ENCODE measurements around the gene CCT5. TPM values are rescaled to one million over a fixed set of nuclear protein-coding genes. Genes with fewer than 3 reads are reported as not detected.
A peak's percentile ranks its signal among the peaks of the same experiment; 100 is the strongest.

The CCT5 gene
- total RNA-seq = 10 to 100 TPM; 62.2 to 88.0 (median 73.5) TPM
- total RNA-seq (2013) = 191 TPM

DNA sequence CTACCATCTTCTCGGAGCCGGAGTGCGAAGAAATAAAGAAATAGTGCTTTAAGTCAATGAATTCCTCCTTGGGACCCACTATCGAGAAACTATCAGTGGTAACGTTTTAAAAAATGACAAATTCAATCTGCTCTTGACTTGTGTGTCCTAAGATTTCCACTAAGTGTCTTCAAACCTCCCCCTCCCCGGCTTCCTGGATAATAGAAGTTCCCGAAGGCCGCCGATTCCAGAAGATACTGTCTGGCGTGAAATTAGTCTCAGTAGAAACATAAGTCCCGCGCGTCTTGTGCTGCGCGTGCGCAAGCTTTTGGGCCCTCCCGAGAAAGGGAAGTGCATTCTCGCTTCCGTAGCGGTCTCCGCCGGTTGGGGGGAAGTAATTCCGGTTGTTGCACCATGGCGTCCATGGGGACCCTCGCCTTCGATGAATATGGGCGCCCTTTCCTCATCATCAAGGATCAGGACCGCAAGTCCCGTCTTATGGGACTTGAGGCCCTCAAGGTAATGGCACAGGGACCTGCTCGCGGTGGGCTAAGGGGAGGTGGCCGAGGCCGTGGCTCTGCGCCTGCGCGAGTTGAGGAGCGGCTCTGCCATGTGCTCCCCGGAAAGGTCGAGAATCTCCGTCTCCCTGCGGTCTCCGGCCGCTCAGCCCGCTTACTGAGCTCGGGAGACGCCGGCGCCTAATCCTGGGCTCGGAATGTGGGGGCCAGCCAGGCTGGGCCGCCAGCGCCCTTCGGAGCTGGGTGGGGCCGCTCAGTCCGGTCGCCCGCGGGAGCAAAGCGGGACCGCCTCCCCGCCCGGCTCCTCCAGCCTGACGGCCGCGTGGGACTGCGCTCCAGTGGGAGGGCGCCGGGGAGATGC lies at the start of gene CCT5:
Gene CCT5 (plus strand): TSS at position 333 of the 858 bp plus-strand sequence. CDS start 61 bp downstream, at position 394.
- Histone ChIP-seq H3K4me1 (ENCODE audit: control insufficient read depth, insufficient read depth, low read length) (peaks cover 24% of the 10 kb centered on the region), H3K27me3 (ENCODE audit: control insufficient read depth, insufficient read depth, low read length) (no peaks in the 10 kb centered on the region), H3K4me3 (ENCODE audit: low read length) (peak within 1 kb of the TSS; percentile 90), H3K36me3 (ENCODE audit: control insufficient read depth, insufficient read depth, low read length) (peaks cover 7% of the 10 kb centered on the region), H3K27ac (ENCODE audit: low read length) (peak within 1 kb of the TSS; percentile 95), H3K9me3 (ENCODE audit: control insufficient read depth, insufficient read depth, low read length) (no peaks in the 10 kb centered on the region)
- peak within 1 kb of the TSS; percentile 99 for H3K27ac Mint-ChIP-seq
- intact Hi-C loops (cut with micrococcal nuclease) = loop anchor here (1.0 to 10.0 kb wide), 2 partner anchors 103 to 515 kb away; partner anchors contain the start of genes DAP and MARCHF6
- DNase-seq (peak; percentile 88 to 98), ATAC-seq (peak; percentile 85 to 93 (median 85))
- peaks cover 45 to 53% of the 10 kb centered on the region in 2 donors for H3K4me1 Mint-ChIP-seq
- no peaks in the 10 kb centered on the region for H3K27me3 Mint-ChIP-seq (ENCODE audit: low read depth in 2 of 2)
- H3K4me3 Mint-ChIP-seq = peak within 1 kb of the TSS; percentile 97
- H3K9me3 Mint-ChIP-seq = no peaks in the 10 kb centered on the region
- H3K36me3 Mint-ChIP-seq = peaks cover 4% of the 10 kb centered on the region
- TF ChIP-seq, protein P1, sequence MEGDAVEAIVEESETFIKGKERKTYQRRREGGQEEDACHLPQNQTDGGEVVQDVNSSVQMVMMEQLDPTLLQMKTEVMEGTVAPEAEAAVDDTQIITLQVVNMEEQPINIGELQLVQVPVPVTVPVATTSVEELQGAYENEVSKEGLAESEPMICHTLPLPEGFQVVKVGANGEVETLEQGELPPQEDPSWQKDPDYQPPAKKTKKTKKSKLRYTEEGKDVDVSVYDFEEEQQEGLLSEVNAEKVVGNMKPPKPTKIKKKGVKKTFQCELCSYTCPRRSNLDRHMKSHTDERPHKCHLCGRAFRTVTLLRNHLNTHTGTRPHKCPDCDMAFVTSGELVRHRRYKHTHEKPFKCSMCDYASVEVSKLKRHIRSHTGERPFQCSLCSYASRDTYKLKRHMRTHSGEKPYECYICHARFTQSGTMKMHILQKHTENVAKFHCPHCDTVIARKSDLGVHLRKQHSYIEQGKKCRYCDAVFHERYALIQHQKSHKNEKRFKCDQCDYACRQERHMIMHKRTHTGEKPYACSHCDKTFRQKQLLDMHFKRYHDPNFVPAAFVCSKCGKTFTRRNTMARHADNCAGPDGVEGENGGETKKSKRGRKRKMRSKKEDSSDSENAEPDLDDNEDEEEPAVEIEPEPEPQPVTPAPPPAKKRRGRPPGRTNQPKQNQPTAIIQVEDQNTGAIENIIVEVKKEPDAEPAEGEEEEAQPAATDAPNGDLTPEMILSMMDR (IDR thresholded peaks at IDR 0.05) = no peak
- under 1% methylated on average over 67 of the region's 67 CpGs for WGBS (ENCODE audit: insufficient coverage)

DNA sequence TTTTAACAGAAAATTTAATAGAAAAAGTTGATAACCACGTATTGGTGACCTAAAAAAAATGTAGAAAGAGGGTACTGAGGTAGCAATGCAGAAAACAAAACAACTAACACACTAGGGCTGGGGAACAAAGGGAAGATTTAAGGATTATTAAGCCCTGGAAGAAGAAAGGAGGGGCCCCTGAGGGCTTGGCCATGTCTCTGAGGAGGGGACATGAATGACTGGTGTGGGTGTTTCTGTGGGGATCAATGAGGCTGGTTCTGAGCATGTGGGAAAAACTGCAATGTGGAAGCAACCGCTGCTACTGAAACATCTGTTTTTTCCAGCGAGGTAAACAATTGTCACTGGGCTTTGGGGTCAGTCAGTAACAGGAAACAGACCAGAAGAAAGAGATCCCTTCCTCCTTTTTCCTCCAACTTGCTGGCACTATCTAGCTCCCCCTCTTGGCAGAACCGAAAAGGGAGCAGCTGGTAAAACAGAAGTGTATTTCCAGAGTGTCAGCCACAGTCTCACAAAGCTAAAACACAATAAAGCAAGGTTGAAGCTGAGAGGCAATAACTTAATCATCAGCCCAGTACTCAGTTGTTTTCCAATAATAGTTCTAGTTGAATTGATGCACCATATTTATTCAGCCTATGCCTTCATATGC lies 48.7 kb upstream of the CCT5 start:
- H3K27ac ChIP-seq (ENCODE audit: low read length) = no peak overlapping the region
- peaks cover 8% of the 10 kb centered on the region for H3K9me3 ChIP-seq (ENCODE audit: control insufficient read depth, insufficient read depth, low read length)
- TF ChIP-seq, protein P1 (IDR thresholded peaks at IDR 0.05) = no peak
- intact Hi-C loops (cut with micrococcal nuclease) = no loop called here
- no peaks in the 10 kb centered on the region for H3K4me1 ChIP-seq (ENCODE audit: control insufficient read depth, insufficient read depth, low read length)
- H3K4me3 Mint-ChIP-seq = no peak overlapping the region
- ATAC-seq (no peak), DNase-seq (no peak)
- H3K4me3 ChIP-seq (ENCODE audit: low read length) = no peak overlapping the region
- H3K36me3 Mint-ChIP-seq = peaks cover 5% of the 10 kb centered on the region
- 51% methylated on average over 3 of the region's 4 CpGs for WGBS (ENCODE audit: insufficient coverage)
- H3K27ac Mint-ChIP-seq = no peak overlapping the region
- H3K36me3 ChIP-seq (ENCODE audit: control insufficient read depth, insufficient read depth, low read length) = no peaks in the 10 kb centered on the region
- H3K27me3 ChIP-seq (ENCODE audit: control insufficient read depth, insufficient read depth, low read length) = no peaks in the 10 kb centered on the region
- H3K27me3 Mint-ChIP-seq (ENCODE audit: low read depth in 2 of 2) = no peaks in the 10 kb centered on the region
- H3K4me1 Mint-ChIP-seq = no peaks in the 10 kb centered on the region
- H3K9me3 Mint-ChIP-seq = peaks cover 6 to 9% of the 10 kb centered on the region in 2 donors

DNA sequence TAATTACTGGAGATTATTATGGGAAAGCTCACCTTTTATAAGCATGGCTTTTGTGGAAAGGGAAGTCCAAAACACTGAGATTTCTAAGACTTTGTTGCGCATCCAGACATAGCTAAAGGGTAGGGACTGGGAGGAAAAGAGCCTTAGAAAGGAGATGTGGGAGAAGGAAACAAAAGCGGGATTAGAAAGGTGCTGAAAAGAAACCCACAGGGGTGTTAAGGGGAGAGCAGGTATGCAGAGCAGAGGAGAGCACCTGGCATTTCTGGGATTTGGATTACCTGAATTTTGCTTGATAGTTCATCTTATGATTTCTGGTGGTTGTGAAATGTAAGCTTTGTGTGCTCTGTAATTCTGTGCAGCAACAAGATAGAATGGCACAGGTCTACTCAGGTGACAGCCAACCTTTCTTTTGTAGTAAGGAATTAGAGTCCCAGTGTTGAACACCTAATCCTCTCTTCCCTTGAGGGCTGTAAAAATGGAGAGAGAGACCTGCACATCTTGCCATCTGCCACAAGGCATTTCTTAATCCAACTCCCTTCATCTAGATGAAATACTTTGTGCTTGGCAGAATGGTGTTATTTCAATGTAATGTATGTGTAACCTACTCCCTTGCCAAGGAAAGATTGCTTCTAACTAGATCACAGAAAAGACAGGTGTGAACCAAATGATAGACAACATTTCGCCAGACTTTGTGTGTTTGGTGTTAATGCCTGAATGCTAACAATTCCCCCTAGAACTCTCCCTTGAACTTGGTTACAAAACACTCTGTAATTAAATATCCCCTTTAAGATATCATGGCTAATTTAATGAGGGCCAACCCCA lies 47.8 kb upstream of the CCT5 start:
- Mint-ChIP-seq H3K36me3 (peaks cover 5% of the 10 kb centered on the region), H3K27ac (no peak overlapping the region), H3K9me3 (peaks cover 3 to 9% of the 10 kb centered on the region in 2 donors), H3K27me3 (ENCODE audit: low read depth in 2 of 2) (no peaks in the 10 kb centered on the region), H3K4me3 (no peak overlapping the region), H3K4me1 (no peaks in the 10 kb centered on the region)
- Histone ChIP-seq H3K27ac (ENCODE audit: low read length) (no peak overlapping the region), H3K4me3 (ENCODE audit: low read length) (no peak overlapping the region), H3K9me3 (ENCODE audit: control insufficient read depth, insufficient read depth, low read length) (peaks cover 6% of the 10 kb centered on the region), H3K4me1 (ENCODE audit: control insufficient read depth, insufficient read depth, low read length) (no peaks in the 10 kb centered on the region), H3K27me3 (ENCODE audit: control insufficient read depth, insufficient read depth, low read length) (no peaks in the 10 kb centered on the region), H3K36me3 (ENCODE audit: control insufficient read depth, insufficient read depth, low read length) (no peaks in the 10 kb centered on the region)
- over 99% methylated on average over 3 of the region's 3 CpGs for whole genome bisulfite sequencing (ENCODE audit: insufficient coverage)
- intact Hi-C loops (cut with micrococcal nuclease) = no loop called here
- DNase-seq = no peak
- ATAC-seq = no peak
- TF ChIP-seq, protein P1 (IDR thresholded peaks at IDR 0.05) = no peak
